Thoracic aorta (tissue), 2 donors: ENCODE data around the gene NR2E1. TPM values are rescaled to one million over a fixed set of nuclear protein-coding genes. Genes with fewer than 3 reads are reported as not detected.

Source experiments
- ATAC-seq: fragments of 150-250 bp; one replicate; pipeline ENCODE4 v1.8.0; 2017; ENCODE audit warnings: low read depth; ENCODE audit not compliant: insufficient number of reproducible peaks, low FRiP score
- DNase-seq: peaks from one replicate; pipeline ENCODE4 v3.0.0-alpha.2; 2020; ENCODE audit warnings: low spot score
- H3K27ac ChIP-seq, 2 donors: fragments of 200-600 bp; sonication (generic); 1 replicate in 1 of 2; 2 replicates in 1 of 2; pipeline ENCODE4 v1.5.1; 2016; ENCODE audit warnings: mild to moderate bottlenecking in 2 of 2, moderate library complexity in 2 of 2
- H3K27me3 ChIP-seq: fragments of 200-600 bp; sonication (generic); replicated peaks from 2 replicates; pipeline ENCODE4 v1.6.0; 2016; ENCODE audit warnings: mild to moderate bottlenecking; ENCODE audit not compliant: insufficient read depth
- H3K36me3 ChIP-seq: fragments of 200-600 bp; sonication (generic); one replicate; pipeline ENCODE4 v1.5.1; 2016
- H3K4me1 ChIP-seq, 2 donors: fragments of 200-600 bp; sonication (generic); 1 replicate in 1 of 2; 2 replicates in 1 of 2; pipeline versions ENCODE4 v1.5.1 to v1.6.0; 2016; ENCODE audit warnings: low read depth in 2 of 2, mild to moderate bottlenecking in 1 of 2; ENCODE audit not compliant: control insufficient read depth in 1 of 2
- H3K4me3 ChIP-seq: fragments of 200-600 bp; sonication (generic); 2 replicates; pipeline ENCODE4 v1.5.1; 2016; ENCODE audit warnings: mild to moderate bottlenecking
- H3K9me3 ChIP-seq: fragments of 200-600 bp; sonication (generic); 2 replicates; pipeline ENCODE4 v1.5.1; 2016
- total RNA-seq, 2 donors: library from RNA; depleted of rRNA; stranded (reverse); fragments of >200 nt; gene quantifications; one replicate each; pipeline versions ENCODE4 v1.1.0 to v1.2.3, GENCODE V29; 2016
- TF ChIP-seq, protein P1 (sequence below): fragments of 200-600 bp; sonication (generic); IDR thresholded peaks from one replicate; pipeline ENCODE4 v1.5.1; 2019; ENCODE audit warnings: antibody characterized with exemption

Gene NR2E1
- total RNA-seq, 2 donors from 2014 or later = not detected

DNA sequence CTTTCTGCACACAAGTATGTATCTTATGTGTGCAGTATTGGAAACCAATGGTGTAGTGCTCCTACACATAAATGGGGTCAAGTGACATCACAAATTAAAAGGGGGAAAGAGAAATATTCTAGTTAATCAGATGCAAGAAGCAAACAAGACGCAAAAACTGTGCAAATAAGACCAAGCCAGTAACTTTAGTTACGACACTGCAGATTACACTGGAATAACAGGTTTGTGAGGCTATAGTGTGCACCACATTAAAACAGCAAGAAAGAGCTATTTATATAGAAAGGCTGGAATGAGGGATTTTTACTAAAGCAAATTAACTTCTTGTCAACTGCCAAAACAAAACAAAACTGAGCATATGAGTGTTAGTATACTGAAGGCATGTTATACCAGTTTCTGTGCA lies 45.8 kb downstream of the NR2E1 start:
- Histone ChIP-seq H3K27me3 (no peaks in the 10 kb centered on the region), H3K9me3 (no peaks in the 10 kb centered on the region), H3K36me3 (no peaks in the 10 kb centered on the region), H3K27ac (no peak overlapping the region), H3K4me1 (no peaks in the 10 kb centered on the region), H3K4me3 (no peak overlapping the region)
- ATAC-seq = no peak
- DNase-seq = no peak
- TF ChIP-seq, protein P1, sequence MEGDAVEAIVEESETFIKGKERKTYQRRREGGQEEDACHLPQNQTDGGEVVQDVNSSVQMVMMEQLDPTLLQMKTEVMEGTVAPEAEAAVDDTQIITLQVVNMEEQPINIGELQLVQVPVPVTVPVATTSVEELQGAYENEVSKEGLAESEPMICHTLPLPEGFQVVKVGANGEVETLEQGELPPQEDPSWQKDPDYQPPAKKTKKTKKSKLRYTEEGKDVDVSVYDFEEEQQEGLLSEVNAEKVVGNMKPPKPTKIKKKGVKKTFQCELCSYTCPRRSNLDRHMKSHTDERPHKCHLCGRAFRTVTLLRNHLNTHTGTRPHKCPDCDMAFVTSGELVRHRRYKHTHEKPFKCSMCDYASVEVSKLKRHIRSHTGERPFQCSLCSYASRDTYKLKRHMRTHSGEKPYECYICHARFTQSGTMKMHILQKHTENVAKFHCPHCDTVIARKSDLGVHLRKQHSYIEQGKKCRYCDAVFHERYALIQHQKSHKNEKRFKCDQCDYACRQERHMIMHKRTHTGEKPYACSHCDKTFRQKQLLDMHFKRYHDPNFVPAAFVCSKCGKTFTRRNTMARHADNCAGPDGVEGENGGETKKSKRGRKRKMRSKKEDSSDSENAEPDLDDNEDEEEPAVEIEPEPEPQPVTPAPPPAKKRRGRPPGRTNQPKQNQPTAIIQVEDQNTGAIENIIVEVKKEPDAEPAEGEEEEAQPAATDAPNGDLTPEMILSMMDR = no peak

GRCh38 chr6:108222064-108222463 lies 56.2 kb downstream of the NR2E1 start:
- H3K27ac ChIP-seq = no peak overlapping the region
- ATAC-seq (no peak), DNase-seq (no peak)
- no peak overlapping the region for H3K4me3 ChIP-seq
- TF ChIP-seq, protein P1 = no peak
- no peaks in the 10 kb centered on the region for H3K9me3 ChIP-seq
- H3K36me3 ChIP-seq = peaks cover 15% of the 10 kb centered on the region
- H3K27me3 ChIP-seq = no peaks in the 10 kb centered on the region
- H3K4me1 ChIP-seq = no peaks in the 10 kb centered on the region

- H3K9me3 ChIP-seq = no peaks in the 10 kb centered on the region
- peaks cover 15% of the 10 kb centered on the region for H3K36me3 ChIP-seq
- H3K4me3 ChIP-seq = no peak overlapping the region
- ATAC-seq (no peak), DNase-seq (no peak)
- no peaks in the 10 kb centered on the region for H3K27me3 ChIP-seq
- H3K4me1 ChIP-seq = no peaks in the 10 kb centered on the region
- H3K27ac ChIP-seq = no peak overlapping the region
- TF ChIP-seq, protein P1 = no peak
Measured at GRCh38 chr6:108222504-108222903, 56.7 kb downstream of the NR2E1 start.

DNA sequence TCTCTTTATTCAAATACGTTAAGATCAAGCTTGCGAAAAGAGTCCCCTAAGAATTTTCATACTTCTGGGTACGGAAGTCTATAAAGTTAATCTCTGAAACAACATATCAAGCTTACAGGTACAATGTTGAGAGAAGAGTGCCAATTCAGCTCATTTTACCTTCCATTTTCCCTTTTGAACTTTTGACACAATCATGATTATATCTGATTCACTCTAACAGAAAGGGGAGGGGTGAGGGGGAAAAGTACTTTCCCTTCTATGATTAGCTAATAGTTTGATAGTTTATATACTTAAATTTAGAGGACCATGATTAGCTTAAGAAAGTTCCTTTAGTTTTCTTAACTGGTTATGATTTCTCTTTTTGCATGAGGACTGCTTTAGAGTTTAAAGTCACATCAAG lies 61.5 kb downstream of the NR2E1 start:
- H3K4me3 ChIP-seq = no peak overlapping the region
- H3K4me1 ChIP-seq = peaks cover 3 to 6% of the 10 kb centered on the region in 2 donors
- H3K27me3 ChIP-seq = no peaks in the 10 kb centered on the region
- no peak for ATAC-seq
- TF ChIP-seq, protein P1 = no peak
- DNase-seq = no peak
- H3K36me3 ChIP-seq = no peaks in the 10 kb centered on the region
- no peaks in the 10 kb centered on the region for H3K9me3 ChIP-seq
- H3K27ac ChIP-seq = no peak overlapping the region

DNA sequence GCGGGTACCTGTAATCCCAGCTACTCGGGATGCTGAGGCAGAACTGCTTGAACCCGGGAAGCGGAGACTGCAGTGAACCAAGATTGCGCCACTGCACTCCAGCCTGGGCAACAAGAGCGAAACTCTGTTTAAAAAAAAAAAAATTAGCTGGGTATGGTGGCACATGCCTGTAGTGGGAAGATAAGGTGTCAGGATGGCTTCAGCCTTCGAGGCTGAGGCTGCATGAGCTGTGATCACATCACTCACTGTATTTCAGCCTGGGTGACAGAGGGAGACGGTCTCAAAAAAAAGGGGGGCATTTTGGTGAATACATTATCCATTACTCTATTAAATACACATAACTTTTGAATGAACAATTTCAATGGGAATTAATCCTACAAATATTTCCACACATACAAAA lies 62.6 kb downstream of the NR2E1 start:
- DNase-seq (no peak), ATAC-seq (no peak)
- Histone ChIP-seq H3K36me3 (no peaks in the 10 kb centered on the region), H3K4me1 (peaks cover 7 to 14% of the 10 kb centered on the region in 2 donors), H3K27ac (no peak overlapping the region), H3K27me3 (no peaks in the 10 kb centered on the region), H3K9me3 (no peaks in the 10 kb centered on the region), H3K4me3 (no peak overlapping the region)
- TF ChIP-seq, protein P1 = no peak
